Uterus (tissue), 2 donors: ENCODE results near the gene SCRN2.

ENCODE experiments used
- CTCF ChIP-seq, 4 experiments: fragments of 200-600 bp in 2 of 4; fragments of 450-650 bp in 2 of 4; sonication (generic) in 2 of 4; IDR thresholded peaks; one replicate each; pipeline ENCODE4 v1.5.1; 2016 to 2019; ENCODE audit warnings: antibody characterized with exemption in 4 of 4, mild to moderate bottlenecking in 2 of 4, moderate library complexity in 1 of 4
- POLR2A ChIP-seq, 2 donors: fragments of 450-650 bp; IDR thresholded peaks; one replicate each; pipeline ENCODE4 v1.6.1; 2016; ENCODE audit warnings: antibody characterized with exemption in 2 of 2, mild to moderate bottlenecking in 1 of 2, moderate library complexity in 1 of 2

- TF ChIP-seq CTCF (IDR thresholded peaks at IDR 0.05) (no peak), POLR2A (IDR thresholded peaks at IDR 0.05) (no peak)
Measured at GRCh38 chr17:47840001-47840741, 902 bp downstream of the SCRN2 start.
